A549 (cell line): ENCODE data around the gene PRKCZ. TPM values are rescaled to one million over a fixed set of nuclear protein-coding genes. Genes with fewer than 3 reads are reported as not detected.
A peak's percentile ranks its signal among the peaks of the same experiment; 100 is the strongest.

ENCODE experiments used
- ATAC-seq, 2 experiments: fragments of 200-7000 bp in 1 of 2; fragments of >200 bp in 1 of 2; cut with Nextera tagmentation in 1 of 2; cut with Tn5 transposase in 1 of 2; 3 replicates each; pipeline versions ENCODE4 v1.8.0 to v1.9.1; 2018 to 2020; ENCODE audit warnings: mild to moderate bottlenecking in 1 of 2, moderate library complexity in 1 of 2
- CTCF ChIA-PET: fragments of 300-600 bp; sonication (Branson Sonifier 250); formaldehyde crosslinking; extraction: SDS; loops from one replicate; lab custom pipeline; 2021; ENCODE audit warnings: antibody characterized with exemption, inconsistent platforms; lab: Yijun Ruan, JAX
- POLR2A ChIA-PET: fragments of 350-600 bp; formaldehyde crosslinking; extraction: SDS; loops from one replicate; lab custom pipeline; 2021; ENCODE audit warnings: antibody characterized with exemption, inconsistent platforms; lab: Yijun Ruan, JAX
- DNase-seq, 2 experiments: peaks; one replicate each; pipeline versions ENCODE4 v3.0.0 to v3.0.0-alpha.2; 2011 to 2016; ENCODE audit warnings: low read depth in 1 of 2, low spot score in 1 of 2
- FAIRE-seq: peaks from 2 replicates; lab custom pipeline; 2011; peaks lifted over from hg19 to GRCh38; lab: Jason Lieb, UNC
- H3K27ac ChIP-seq, 2 experiments: fragments of >200 bp; sonication (Bioruptor Twin); formaldehyde crosslinking; 3 replicates each; pipeline ENCODE4 v1.5.1; 2016 to 2017
- H3K4me1 ChIP-seq: fragments of >200 bp; sonication (Bioruptor Twin); formaldehyde crosslinking; 3 replicates; pipeline ENCODE4 v1.6.1; 2016
- H3K4me2 ChIP-seq: fragments of >200 bp; sonication (Bioruptor Twin); formaldehyde crosslinking; 3 replicates; pipeline ENCODE4 v1.6.1; 2016
- H3K4me3 ChIP-seq: fragments of >200 bp; sonication (Bioruptor Twin); formaldehyde crosslinking; 3 replicates; pipeline ENCODE4 v1.5.1; 2016
- H3K9me3 ChIP-seq: fragments of >200 bp; sonication (Bioruptor Twin); formaldehyde crosslinking; 3 replicates; pipeline ENCODE4 v1.6.1; 2016
- ATOH8 ChIP-seq: fragments of 250-450 bp; sonication (Bioruptor Pico); IDR thresholded peaks from 2 replicates; pipeline ENCODE4 v1.5.0; 2020; ENCODE audit warnings: low read depth, mild to moderate bottlenecking, moderate library complexity
- CHD4 ChIP-seq: fragments of 200-600 bp; sonication (generic); IDR thresholded peaks from 2 replicates; pipeline ENCODE4 v1.6.1; 2016; ENCODE audit warnings: antibody characterized with exemption, mild to moderate bottlenecking, borderline replicate concordance
- EP300 ChIP-seq, 2 experiments: fragments of >200 bp; sonication (Bioruptor Twin); formaldehyde crosslinking; IDR thresholded peaks; 2 replicates in 1 of 2; 3 replicates in 1 of 2; pipeline ENCODE4 v1.6.1; 2016 to 2017
- ESRRA ChIP-seq: fragments of 150-350 bp; IDR thresholded peaks from 2 replicates; pipeline ENCODE4 v1.6.1; 2014; ENCODE audit warnings: mild to moderate bottlenecking, low read length, borderline replicate concordance
- FOSB ChIP-seq: fragments of 250-450 bp; sonication (Bioruptor Pico); IDR thresholded peaks from 2 replicates; pipeline ENCODE4 v1.5.0; 2020; ENCODE audit warnings: mild to moderate bottlenecking, moderate library complexity
- FOSL2 ChIP-seq, 2 experiments: fragments of 450-650 bp in 1 of 2; fragments of >200 bp in 1 of 2; sonication (Bioruptor Twin) in 1 of 2; formaldehyde crosslinking; IDR thresholded peaks; 2 replicates each; pipeline versions ENCODE4 v1.5.0 to v1.6.1; 2016 to 2020; ENCODE audit warnings: mild to moderate bottlenecking in 1 of 2, moderate library complexity in 1 of 2
- HDAC2 ChIP-seq: fragments of 200-600 bp; sonication (generic); IDR thresholded peaks from 2 replicates; pipeline ENCODE4 v1.6.1; 2016
- HEYL ChIP-seq: fragments of 250-450 bp; sonication (Bioruptor Pico); IDR thresholded peaks from 2 replicates; pipeline ENCODE4 v1.8.0; 2021; ENCODE audit warnings: mild to moderate bottlenecking, moderate library complexity
- HOXA7 ChIP-seq: fragments of 250-450 bp; sonication (Bioruptor Pico); IDR thresholded peaks from 2 replicates; pipeline ENCODE4 v1.5.0; 2020; ENCODE audit warnings: mild to moderate bottlenecking, moderate library complexity
- HOXB13 ChIP-seq: fragments of 250-450 bp; sonication (Bioruptor Pico); IDR thresholded peaks from 2 replicates; pipeline ENCODE4 v1.5.0; 2020; ENCODE audit warnings: low read depth, mild to moderate bottlenecking, moderate library complexity
- PHF8 ChIP-seq: fragments of 200-600 bp; sonication (generic); IDR thresholded peaks from 2 replicates; pipeline ENCODE4 v1.6.1; 2016; ENCODE audit warnings: low read depth, mild to moderate bottlenecking, antibody characterized with exemption, moderate library complexity, borderline replicate concordance
- RFX5 ChIP-seq: fragments of 450-650 bp; IDR thresholded peaks from 2 replicates; pipeline ENCODE4 v1.7.1; 2014; ENCODE audit warnings: antibody characterized with exemption, mild to moderate bottlenecking, moderate library complexity
- TP53 ChIP-seq: fragments of 250-450 bp; sonication (Bioruptor Pico); IDR thresholded peaks from 2 replicates; pipeline ENCODE4 v1.5.0; 2021; ENCODE audit warnings: mild to moderate bottlenecking, moderate library complexity
- USF2 ChIP-seq: fragments of 450-650 bp; IDR thresholded peaks from 2 replicates; pipeline ENCODE4 v1.6.1; 2014; ENCODE audit warnings: antibody characterized with exemption
- ZNF302 ChIP-seq: fragments of 250-450 bp; sonication (Bioruptor Pico); IDR thresholded peaks from 2 replicates; pipeline ENCODE4 v1.9.0; 2021; ENCODE audit warnings: inconsistent platforms, mild to moderate bottlenecking, moderate library complexity
- WGBS: methylation state at CpG from one replicate; pipeline ENCODE4 v1.1.6; 2017; ENCODE audit errors: missing lambda C conversion rate; 5-methylcytosine and 5-hydroxymethylcytosine counted together
- polyA plus RNA-seq, 4 experiments: library from polyadenylated mRNA; depleted of rRNA in 3 of 4; stranded (reverse); fragments of >200 nt; fragmentation: RNase III in 1 of 4; extraction: RNeasy Plus Mini Kit Qiagen cat#74134 plus additional on column Dnase treatment in 1 of 4; gene quantifications; 2 replicates in 3 of 4; 3 replicates in 1 of 4; pipeline ENCODE4 v1.2.3, GENCODE V29; 2011 to 2017
- TF ChIP-seq, protein P1 (sequence below): fragments of 200-600 bp; sonication (generic); IDR thresholded peaks from 2 replicates; pipeline ENCODE4 v1.6.1; 2016; ENCODE audit warnings: antibody characterized with exemption, mild to moderate bottlenecking, moderate library complexity

Gene PRKCZ
- polyA plus RNA-seq, 2 of the 4 experiments (the other 2 are of a cell fraction) = 9.5 to 9.8 TPM

DNA sequence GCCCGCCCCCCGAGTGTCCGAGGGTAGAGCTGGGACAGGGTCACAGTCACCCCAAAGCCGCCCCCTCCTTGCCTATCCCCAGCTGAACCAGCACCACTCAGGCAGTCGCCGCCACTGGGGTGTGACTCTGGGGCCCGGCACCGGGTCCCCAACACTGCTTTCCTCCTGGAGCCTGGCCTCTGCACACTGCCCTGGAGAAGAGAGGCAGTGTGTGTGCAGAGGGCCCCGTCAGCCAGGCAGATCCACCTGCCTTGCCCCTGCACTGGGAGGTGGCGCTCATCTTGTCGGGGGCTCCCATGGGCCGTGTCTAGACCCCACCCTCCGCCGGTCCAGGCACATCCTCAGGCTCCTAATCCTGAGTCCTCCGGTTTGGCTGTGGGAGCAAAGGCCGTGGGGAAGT lies 128.7 kb downstream of the PRKCZ start (continued):
- TF ChIP-seq HEYL (no peak), HOXA7 (CRISPR knock-in tag) (no peak), PHF8 (no peak), FOSL2 (IDR thresholded peaks at IDR 0.05) (no peak), FOSL2 (CRISPR knock-in tag; IDR thresholded peaks at IDR 0.05) (no peak)
- TF ChIP-seq, all 56 proteins: peak for 0

DNA sequence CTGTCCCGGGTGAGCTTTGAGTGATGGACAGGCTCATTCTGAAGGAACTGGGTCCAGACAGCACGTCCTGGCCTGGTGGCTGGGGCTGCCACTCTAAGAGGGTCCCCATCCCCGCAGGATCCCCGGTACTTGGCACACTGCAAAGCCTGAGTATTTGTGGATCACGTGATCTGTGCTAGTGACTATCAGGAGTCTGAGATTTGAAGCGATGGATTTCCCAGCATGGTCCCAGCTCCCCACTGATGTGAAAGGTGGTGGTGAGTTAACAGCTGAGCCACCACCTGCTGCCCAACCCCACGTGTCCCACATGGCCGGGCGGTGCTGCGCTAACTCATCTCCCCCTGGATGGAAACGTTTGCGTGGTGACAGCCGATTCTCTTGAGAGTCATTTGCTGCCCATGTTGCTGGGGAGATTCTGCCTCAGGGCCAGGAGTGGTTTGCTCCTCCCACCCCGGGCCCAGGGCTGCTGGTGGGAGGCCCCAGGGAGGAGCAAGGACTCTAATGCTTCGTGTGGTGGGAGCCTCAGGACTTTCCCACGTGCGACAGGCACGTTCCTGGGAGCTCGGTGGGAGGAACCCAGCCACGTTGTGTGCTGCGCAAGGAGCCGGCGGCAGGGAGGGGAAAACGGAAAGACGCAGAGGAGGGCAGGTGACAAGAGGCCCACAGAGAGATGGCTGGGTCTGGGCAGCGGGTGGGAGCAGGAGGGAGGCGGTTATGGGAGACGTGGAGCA lies 129.2 kb downstream of the PRKCZ start:
- Histone ChIP-seq H3K9me3 (no peaks in the 10 kb centered on the region), H3K27ac (no peak overlapping the region), H3K4me3 (no peak overlapping the region), H3K4me2 (no peak overlapping the region), H3K4me1 (no peaks in the 10 kb centered on the region)
- FAIRE-seq (no peak), DNase-seq (no peak), ATAC-seq (no peak)
- ChIA-PET CTCF (interaction anchor here (1.5 kb wide), 1 partner anchor 15 kb away, joined by 4 read pairs; the partner anchor contains the start of gene FAAP20), POLR2A (no interaction called here)
- TF ChIP-seq USF2 = no peak
- TF ChIP-seq HOXB13 (CRISPR knock-in tag) = no peak
- no peak for TF ChIP-seq TP53
- TF ChIP-seq ESRRA = no peak
- TF ChIP-seq, protein P1, sequence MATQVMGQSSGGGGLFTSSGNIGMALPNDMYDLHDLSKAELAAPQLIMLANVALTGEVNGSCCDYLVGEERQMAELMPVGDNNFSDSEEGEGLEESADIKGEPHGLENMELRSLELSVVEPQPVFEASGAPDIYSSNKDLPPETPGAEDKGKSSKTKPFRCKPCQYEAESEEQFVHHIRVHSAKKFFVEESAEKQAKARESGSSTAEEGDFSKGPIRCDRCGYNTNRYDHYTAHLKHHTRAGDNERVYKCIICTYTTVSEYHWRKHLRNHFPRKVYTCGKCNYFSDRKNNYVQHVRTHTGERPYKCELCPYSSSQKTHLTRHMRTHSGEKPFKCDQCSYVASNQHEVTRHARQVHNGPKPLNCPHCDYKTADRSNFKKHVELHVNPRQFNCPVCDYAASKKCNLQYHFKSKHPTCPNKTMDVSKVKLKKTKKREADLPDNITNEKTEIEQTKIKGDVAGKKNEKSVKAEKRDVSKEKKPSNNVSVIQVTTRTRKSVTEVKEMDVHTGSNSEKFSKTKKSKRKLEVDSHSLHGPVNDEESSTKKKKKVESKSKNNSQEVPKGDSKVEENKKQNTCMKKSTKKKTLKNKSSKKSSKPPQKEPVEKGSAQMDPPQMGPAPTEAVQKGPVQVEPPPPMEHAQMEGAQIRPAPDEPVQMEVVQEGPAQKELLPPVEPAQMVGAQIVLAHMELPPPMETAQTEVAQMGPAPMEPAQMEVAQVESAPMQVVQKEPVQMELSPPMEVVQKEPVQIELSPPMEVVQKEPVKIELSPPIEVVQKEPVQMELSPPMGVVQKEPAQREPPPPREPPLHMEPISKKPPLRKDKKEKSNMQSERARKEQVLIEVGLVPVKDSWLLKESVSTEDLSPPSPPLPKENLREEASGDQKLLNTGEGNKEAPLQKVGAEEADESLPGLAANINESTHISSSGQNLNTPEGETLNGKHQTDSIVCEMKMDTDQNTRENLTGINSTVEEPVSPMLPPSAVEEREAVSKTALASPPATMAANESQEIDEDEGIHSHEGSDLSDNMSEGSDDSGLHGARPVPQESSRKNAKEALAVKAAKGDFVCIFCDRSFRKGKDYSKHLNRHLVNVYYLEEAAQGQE = no peak
- no peak for TF ChIP-seq RFX5
- no peak for TF ChIP-seq ATOH8 (CRISPR knock-in tag)
- no peak for TF ChIP-seq HDAC2
- TF ChIP-seq FOSB (CRISPR knock-in tag) = no peak
- no peak for TF ChIP-seq EP300 (IDR thresholded peaks at IDR 0.05)
- no peak for TF ChIP-seq ZNF302 (CRISPR knock-in tag)
- WGBS = 79% methylated on average over 23 of the region's 28 CpGs

GRCh38 chr1:2180297-2181245 lies 130.4 kb downstream of the PRKCZ start:
- ATAC-seq = no peak
- TF ChIP-seq FOSL2 (IDR thresholded peaks at IDR 0.05) (no peak), FOSL2 (CRISPR knock-in tag; IDR thresholded peaks at IDR 0.05) (peak; percentile 72), CHD4 (no peak)
- no peak for DNase-seq
- no peak overlapping the region for H3K27ac ChIP-seq
- no peak overlapping the region for H3K4me2 ChIP-seq
- POLR2A ChIA-PET = no interaction called here
- H3K4me1 ChIP-seq = no peaks in the 10 kb centered on the region
- H3K4me3 ChIP-seq = no peak overlapping the region
- FAIRE-seq = no peak
- no peaks in the 10 kb centered on the region for H3K9me3 ChIP-seq
- WGBS = 86% methylated on average over 52 of the region's 58 CpGs
- CTCF ChIA-PET = interaction anchor here (1.5 kb wide), 1 partner anchor 14 kb away, joined by 4 read pairs; the partner anchor contains the start of gene FAAP20
